HG02588 (cell line): Measurements from ENCODE around the gene DYNC1H1.

Experiments used
- ATAC-seq: cut with Tn5 transposase; IDR thresholded peaks from one replicate; pipeline ENCODE4 v1.9.1; 2021; ENCODE audit warnings: mild to moderate bottlenecking, moderate library complexity; ENCODE audit not compliant: unreplicated experiment

The DYNC1H1 gene

DNA sequence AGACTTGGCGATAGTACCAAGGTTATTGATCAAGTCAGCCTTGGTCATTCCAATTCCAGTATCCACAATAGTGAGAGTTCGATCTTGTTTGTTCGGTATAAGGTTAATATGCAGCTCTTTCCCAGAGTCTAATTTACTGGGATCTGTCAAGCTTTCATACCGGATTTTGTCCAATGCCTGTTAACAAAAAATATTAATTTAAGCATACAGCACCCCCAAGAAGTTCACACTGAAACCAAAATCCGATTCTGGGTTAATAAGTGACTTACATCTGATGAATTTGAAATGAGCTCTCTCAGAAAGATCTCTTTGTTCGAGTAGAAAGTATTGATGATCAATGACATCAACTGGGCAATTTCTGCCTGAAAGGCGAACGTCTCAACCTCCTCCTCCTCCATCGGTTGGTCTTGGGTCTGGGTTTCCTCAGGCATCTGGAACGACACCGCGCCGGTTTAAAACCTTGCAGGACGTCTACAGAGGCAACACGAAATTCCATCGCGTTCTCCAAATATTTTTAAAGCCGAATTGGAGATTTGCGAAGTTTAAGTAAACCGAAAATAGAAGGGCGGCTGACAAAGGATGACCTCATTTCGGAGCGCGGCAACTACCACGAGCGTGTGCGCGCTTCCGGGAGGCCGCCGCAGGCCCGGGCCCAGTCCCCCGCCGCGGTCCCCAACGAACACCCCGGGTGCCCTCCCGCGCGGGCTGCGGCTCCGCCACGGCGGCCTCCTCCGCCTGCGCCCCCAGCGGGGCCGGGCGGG is 121.8 kb downstream of the DYNC1H1 start:
- peak; percentile 27 for ATAC-seq

DNA sequence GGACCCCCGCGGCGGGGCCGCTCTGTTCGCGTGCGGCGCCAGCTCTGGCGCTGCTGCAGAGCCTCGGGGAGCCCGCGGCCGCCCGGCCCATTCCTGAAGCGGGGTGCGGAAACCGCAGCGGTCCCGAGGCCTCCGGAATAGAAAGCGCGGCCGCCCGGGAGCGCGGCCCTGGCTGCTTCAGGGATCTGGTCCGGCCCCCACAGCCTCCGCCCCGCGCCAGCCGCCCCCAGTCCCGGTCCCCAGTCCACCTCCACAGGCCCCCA is 122.3 kb downstream of the DYNC1H1 start:
- ATAC-seq: no peak

DNA sequence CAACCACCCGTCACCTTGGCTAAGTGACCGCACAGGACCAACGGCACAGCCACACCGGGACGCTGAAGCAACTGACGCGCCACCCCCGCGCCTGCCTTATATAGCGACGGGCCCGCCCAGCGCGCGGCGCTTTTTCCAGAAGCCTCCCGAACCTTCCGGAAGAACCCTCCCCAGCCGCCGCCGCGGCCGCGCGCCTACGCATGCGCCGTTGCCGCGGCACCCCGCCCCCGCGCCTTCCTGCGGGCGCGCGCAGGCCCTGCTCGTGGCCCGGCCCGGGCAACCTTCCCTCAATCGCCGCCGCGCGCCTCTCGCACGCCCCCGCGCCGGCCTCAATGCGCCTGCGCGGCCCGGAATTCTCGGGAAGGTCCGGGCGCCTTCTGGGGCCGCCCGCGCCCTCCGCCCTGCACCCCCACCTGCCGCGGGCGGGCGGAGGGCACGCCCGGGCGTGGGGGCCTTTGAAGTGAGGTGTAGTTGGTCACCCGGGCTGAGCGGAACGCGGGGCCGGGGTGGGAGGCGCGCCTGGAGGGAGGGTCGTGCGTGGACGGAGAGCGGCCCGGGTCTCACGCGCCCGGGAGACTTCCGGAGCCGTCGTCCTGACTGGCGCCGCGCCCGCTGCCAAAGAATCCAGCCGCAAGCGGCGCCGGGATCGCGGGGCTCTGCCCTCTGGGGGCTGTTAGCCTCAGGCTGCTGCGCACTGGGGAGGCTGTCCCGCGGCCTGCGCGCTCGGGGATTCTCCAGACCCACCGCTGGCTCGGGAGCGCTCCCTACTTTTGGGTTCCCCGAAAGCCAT is 122.8 kb downstream of the DYNC1H1 start, which contains the start of gene HSP90AA1:
TSS of gene HSP90AA1 (minus strand) at position 73 of the 790 bp plus-strand sequence. CDS start 666 bp downstream, outside the sequence.
- ATAC-seq: peak; percentile 75

DNA sequence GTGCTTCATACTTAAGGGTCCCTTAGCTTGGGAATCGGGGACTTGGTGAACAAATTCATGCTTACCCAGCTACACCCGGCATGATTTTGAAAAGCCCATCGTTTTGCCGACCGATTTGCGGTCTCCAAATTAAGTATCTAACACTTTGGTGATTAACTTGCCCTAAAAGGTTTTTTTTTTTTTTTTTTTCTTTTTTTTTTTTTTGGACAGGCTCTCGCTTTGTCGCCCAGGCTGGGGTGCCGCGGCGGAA is 123.3 kb downstream of the DYNC1H1 start:
- no peak for ATAC-seq

DNA sequence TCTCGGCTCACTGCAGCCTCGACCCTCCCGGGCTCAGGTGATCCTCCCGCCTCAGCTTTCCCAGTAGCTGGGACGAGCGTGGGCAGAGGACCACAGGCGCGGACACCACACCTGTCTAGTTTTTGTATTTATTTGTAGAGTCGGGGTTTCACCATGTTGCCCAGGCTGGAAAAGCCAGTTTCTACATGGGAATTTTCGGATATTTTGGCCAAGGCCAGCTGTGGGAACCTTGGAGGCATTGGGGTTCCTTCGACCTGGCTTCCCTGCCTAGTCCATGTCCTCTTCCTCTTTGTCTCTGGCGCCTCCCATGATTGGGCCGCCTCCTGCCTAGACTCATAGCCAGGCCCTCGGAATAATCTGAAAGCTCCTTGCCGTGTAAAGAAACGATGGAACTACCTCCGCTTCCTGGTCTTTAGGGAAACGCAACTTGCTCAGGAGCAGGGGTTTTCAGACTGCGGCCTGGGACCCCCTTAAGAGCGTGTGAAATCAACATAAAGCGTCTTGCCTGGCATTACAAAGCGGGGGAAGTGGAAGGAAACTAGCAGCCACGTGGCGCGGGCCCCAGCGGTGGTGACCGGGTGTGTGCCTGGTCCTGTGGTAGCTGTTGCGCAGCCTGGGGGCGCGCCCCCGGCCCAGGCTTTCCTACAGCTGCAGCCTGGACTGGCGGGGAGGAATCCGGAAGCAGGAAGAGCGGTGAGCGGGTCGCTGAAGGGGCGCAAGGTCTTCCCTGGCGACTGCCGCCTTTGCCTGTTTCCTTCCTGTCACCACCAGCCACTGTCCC is 123.8 kb downstream of the DYNC1H1 start:
- ATAC-seq: no peak

DNA sequence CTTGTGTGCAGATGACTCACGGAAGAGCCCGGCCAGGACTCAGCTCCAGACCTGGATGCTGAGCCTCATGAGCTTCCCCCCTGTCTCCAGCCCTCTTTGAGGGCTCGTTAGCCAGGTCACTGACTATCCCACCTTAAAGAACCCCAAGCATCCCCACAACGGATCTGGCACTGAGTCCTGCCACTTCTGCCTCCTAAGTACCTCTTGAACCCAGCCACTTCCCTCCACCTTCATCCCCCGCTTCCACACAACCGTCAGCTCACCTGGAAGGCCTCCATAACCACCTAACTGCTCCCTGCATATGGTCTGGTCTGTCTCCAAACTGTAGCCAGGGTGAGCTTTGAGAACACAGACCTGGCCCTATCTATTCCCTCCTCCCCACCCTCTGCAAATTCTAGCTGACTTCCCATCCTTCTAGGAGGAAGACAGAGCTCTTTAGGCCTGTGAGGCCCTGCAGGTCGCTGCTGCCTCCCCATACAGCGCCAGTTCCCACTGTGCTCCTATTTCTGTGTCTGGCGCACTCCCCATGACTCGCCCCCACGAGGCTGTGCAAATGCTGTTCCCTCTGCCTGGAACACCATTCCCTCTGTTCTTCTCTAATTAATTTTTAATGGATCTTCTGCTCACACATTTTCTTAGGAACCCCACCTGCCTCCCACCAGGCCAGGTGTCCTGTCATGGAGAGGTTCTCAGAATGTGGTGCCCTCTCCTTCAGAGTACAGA is 125.4 kb downstream of the DYNC1H1 start:
- ATAC-seq: no peak

DNA sequence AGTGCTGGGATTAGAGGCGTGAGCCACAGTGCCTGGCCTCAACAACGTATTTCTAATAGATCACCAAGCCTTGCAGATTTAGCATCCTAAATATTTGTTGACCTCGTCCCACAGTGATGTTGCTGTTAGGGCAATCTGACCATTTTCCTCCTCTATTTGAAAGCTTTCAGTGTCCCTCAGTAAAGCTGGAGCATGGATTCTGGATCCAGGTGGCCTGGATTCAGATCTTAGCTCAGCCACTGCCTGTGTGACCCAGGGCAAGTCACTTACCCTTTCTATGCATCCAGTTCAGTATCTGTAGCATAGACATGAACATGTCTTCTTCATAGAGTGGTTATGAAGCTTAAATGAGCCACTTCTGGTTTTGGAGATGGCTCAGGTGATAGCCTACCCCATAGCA is 126.3 kb downstream of the DYNC1H1 start:
- ATAC-seq: no peak

DNA sequence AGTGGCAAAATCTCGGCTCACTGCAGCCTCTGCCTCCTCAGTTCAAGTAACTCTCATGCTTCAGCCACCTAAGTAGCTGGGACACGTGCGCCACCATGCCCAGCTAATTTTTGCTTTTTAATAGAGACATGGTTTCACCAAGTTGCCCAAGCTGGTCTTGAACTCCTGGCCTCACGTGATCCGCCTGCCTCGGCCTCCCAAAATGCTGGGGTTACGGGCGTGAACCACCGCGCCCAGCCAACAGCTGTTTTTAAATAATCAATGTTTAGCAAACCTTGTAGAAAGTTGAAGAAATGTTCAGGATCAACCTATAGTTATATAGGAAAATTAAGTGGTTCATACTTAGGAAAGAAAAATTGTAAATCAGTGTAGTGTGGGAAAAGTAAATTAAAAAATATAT is 128.4 kb downstream of the DYNC1H1 start:
- ATAC-seq: no peak

DNA sequence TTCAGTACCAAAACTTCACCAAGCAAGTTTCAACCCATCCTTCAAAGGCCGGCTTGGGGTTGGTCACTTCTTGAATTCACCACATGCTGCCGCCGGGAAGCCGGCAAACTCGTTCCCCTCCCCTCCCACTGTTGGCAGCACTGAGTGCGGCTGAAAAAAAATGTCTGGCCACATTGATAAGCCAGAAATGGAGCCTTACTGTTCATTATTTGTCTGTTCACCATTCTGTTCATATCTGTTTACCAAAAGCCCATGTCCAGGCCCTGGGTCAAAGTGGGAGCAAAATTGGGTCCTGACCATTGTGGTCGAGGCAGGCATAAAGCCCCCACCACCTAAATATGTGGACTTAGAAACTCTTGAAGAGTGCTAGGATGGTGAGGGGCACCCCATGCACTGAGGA is 129.7 kb downstream of the DYNC1H1 start:
- ATAC-seq: no peak

DNA sequence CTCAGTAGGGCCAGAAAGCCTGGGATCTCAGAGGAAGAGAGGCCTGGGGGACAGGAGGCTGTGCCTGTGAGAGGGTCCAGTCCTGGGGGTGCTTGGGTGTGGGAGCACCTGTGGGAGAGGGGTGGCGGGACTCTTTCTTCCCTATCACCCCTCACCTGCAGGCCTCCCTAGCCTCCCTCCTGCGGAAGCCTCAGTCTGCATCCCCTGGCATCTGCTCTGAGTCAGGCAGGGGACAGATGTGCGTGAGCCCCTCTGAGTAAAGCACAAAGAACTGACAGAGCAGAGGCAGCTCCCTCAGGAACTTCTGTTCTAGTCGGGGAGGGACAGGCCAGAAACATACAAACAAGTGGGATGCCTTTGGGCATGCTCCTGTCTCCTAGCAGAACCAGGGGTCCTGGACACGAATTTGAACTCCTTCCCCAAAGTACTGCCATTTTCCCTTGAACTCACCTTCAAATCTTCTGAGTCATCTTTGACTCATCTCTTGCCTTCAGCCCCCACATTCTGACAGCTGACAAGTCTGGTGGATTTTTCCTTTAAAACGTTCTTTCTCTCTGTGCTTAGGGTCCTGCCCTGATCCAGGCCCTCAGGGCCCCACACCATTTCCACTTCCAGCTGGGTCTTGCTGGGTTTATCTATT is 131.0 kb downstream of the DYNC1H1 start:
- ATAC-seq: no peak

DNA sequence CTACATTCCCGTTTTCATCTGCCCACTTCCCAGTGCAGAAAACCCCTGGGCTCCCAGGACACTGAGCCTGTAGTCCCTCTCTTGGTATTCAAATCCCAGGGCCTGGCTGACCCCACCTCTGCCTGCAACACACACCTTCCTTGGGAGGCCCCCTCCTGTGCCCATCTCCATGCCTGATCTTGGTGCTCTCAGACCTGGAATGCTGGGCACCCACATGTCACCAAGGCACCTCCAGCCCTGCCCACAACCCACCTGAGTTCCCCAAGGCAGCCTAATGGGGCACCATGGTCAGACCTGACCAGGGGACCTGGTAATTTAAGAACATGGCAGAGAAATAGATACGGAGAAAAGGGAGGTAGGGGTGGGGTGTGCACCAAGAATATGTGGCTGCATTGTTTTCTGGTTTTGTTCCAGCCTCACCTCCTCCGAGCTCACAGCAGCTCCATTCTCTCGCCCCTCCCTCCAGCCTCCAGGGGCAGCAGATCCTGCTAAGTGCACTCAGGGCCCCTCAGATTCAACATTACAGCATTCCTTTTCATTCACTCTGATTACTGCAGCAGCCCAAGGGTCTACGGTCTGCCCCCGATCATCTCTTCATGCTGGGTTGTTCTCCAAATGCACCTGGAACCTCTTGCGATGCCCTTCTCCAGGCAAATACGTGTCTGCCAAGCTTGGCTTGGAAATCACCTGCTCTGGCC is 131.6 kb downstream of the DYNC1H1 start:
- ATAC-seq: no peak

DNA sequence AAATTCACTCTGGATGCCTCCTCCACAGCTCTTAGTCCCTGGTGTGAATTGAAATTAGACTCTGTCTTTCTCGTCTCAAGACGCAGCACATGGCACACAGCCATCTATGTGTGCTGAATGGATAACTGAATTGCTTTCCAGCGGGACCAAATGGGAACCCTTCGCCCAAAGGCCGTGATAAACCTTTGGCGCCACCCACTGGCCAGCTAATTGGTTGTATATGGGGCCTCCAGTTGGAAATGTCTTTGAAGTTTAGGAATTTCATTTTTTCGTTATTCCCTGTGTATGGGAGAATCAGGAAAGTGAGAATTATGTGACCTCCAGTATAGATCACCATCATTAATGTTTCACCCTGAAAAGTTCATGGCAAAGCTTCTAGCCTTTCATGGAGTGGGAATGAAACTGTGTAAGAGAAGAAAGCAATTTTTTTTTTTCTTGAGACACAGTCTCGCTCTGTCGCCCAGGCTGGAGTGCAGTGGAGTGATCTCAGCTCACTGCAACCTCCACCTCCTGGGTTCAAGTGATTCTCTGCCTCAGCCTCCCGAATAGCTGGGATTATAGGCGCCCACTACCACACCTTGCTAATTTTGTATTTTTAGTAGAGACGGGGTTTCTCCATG is 132.3 kb downstream of the DYNC1H1 start:
- ATAC-seq: no peak

DNA sequence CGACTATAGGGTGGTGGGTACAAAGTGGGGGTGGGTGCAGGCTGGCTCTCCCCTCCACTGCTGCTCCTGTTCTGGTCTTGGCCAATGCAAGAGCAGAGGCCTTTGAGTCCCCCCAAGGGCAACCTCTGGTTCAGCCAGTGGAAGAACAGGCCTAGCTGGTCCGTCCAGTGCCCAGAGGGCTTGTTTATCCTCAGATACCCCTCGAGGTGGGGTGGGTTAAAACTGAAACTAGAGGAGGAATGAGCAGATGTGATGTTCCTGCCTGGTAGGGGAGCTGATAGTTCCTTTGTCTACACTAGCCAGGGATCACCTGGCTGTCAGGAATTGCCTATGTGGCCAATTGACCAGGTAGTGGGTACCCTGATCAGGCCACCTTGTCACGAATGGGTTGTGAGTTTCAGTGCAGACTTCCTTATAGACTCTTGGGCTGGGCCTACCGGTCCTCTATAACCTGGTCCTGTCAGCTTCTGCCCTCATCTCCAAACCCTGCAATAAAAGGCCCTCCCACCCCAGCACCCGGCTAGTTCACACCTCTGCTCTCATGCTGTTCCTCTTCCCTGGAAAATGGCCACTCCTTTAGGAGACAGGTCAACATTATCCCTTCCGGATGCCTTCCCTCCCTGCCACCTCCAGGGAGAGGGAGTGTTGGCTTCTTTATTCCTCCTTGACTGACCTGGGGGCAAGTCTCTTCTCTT is 133.2 kb downstream of the DYNC1H1 start:
- no peak for ATAC-seq

DNA sequence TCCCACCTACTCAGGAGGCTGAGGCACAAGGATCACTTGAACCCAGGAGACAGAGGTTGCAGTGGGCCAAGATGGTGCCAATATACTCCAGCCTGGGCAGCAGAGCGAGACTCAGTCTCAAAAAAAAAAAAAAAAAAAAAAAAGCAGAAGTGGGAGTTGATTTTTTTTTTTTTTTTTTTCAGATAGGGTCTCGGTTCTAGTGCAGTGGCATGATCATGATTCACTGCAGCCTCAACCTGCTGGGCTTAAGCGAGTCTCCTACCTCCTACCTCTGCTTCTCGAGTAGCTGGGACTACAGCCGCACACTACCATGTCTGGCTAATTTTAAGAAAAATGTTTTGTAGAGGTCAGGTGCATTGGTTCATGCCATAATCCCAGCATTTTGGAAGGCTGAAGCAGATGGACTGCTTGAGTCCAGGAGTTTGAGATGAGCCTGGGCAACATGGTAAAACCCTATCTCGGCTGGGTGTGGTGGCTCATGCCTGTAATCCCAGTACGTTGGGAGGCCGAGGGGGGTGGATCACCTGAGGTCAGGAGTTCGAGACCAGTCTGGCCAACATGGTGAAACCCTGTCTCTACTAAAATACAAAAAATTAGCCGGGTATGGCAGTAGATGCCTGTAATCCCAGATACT is 138.8 kb downstream of the DYNC1H1 start:
- no peak for ATAC-seq

DNA sequence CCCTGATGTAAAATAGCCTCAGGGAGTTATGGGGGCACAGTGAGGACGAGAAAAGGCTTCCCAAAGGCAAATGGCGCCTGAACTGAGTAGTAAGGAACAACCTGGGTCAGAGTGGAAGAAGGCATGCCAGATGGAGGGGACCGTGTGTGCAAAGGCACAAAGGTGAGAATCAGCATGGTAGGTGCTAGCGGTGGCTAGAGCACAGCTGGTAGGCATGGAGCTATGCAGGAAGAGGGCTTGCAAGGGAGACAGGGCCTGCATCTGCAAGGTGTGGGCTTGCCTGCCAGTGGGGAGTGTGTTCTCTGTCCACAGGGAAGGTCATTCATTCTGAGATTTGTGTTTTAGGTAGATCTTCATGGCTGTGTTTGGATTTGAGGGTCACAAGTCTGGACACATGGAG is 141.0 kb downstream of the DYNC1H1 start:
- ATAC-seq: no peak
